ENCODE results near the gene HSD17B3. TPM values are rescaled to one million over a fixed set of nuclear protein-coding genes. Genes with fewer than 3 reads are reported as not detected.

HSD17B3 gene
- total RNA-seq, 2 experiments from 2014 or later, result not detected

DNA sequence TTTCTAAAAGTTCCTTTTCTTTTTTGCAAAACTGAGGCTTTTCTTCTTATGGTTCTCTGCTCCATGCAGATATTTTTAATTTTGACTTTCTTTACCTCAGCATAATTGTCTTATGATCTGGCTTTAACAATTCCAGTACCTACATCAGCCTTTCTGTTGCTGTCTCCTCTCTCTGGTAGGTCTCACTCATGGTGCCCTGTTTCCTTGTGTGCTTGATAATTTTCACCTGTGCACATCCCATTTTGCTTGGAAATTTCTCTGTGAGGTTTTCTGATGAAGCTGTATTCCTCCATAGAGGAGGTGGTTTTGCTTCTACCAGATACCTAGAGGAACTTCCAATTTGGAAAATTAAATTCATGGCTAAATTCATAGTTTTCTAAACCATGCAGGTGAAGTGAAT is 2.3 kb upstream of the HSD17B3 start:
- ChIA-PET POLR2A (no interaction called here), CTCF (interaction anchor here (1.0 kb wide), 1 partner anchor 13 kb away, joined by 4 read pairs; no protein-coding TSS in a partner anchor)
- H3K9me3 Mint-ChIP-seq (ENCODE audit: low read depth), result no peaks in the 10 kb centered on the region
- DNase-seq (no peak), ATAC-seq (no peak)
- intact Hi-C loops (cut with DNase I, micrococcal nuclease), result no loop called here
- peaks cover 2% of the 10 kb centered on the region for H3K27me3 Mint-ChIP-seq
- H3K4me3 Mint-ChIP-seq, result no peak overlapping the region
- no peaks in the 10 kb centered on the region for H3K36me3 Mint-ChIP-seq (ENCODE audit: low read depth)
- H3K27ac Mint-ChIP-seq, result no peak overlapping the region
- H3K4me1 Mint-ChIP-seq, result no peaks in the 10 kb centered on the region

DNA sequence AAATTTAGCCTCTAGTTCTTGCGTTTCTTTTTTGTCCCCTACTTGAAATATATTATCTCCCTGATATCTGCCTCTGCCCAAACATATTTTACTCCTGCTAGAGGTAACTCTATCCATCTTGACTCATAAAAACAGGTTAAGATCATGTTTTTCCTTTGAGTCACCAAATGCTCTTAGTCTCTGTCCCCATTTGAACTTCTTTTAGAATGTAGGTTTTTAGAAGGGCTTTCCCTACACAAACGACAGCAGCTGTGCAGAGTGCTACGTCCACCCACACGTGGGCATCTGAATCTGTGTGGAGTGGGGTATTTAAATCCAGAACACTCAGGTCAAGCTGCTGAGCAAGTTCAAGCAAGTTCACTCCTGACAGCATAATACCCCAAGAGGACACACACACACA is 2.2 kb downstream of the HSD17B3 start:
- ChIA-PET POLR2A (no interaction called here), CTCF (no interaction called here)
- no peaks in the 10 kb centered on the region for H3K4me1 Mint-ChIP-seq
- no peak overlapping the region for H3K27ac Mint-ChIP-seq
- no peaks in the 10 kb centered on the region for H3K27me3 Mint-ChIP-seq
- ATAC-seq (no peak), DNase-seq (no peak)
- intact Hi-C loops (cut with DNase I, micrococcal nuclease), result no loop called here
- H3K4me3 Mint-ChIP-seq, result no peak overlapping the region
- H3K36me3 Mint-ChIP-seq (ENCODE audit: low read depth), result no peaks in the 10 kb centered on the region
- H3K9me3 Mint-ChIP-seq (ENCODE audit: low read depth), result no peaks in the 10 kb centered on the region

DNA sequence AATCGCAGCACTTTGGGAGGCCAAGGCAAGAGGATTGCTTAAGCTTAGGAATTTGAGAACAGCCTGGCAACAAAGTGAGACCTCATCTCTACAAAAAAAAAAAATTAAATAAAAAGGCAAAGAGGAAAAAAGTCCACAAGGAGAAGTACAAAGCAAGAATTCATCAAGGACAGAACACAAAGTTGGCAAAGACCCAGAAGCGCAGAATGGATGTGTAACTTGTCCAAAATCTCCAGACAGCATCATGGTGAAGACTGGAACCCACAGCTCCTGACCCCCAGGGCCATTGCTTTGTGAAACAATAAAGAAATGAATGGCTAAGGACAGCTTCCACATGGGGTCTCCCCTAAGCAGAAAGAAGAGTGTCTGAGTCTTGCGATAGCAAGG is 7.8 kb downstream of the HSD17B3 start:
- ChIA-PET POLR2A (interaction anchor here (0.6 kb wide), 2 partner anchors 29 to 244 kb away, joined by 3 to 4 read pairs; no protein-coding TSS in a partner anchor), CTCF (no interaction called here)
- Mint-ChIP-seq H3K27me3 (no peaks in the 10 kb centered on the region), H3K4me1 (no peaks in the 10 kb centered on the region), H3K9me3 (ENCODE audit: low read depth) (no peaks in the 10 kb centered on the region), H3K4me3 (no peak overlapping the region), H3K27ac (no peak overlapping the region), H3K36me3 (ENCODE audit: low read depth) (no peaks in the 10 kb centered on the region)
- intact Hi-C loops (cut with DNase I, micrococcal nuclease), result no loop called here
- DNase-seq (no peak), ATAC-seq (no peak)

DNA sequence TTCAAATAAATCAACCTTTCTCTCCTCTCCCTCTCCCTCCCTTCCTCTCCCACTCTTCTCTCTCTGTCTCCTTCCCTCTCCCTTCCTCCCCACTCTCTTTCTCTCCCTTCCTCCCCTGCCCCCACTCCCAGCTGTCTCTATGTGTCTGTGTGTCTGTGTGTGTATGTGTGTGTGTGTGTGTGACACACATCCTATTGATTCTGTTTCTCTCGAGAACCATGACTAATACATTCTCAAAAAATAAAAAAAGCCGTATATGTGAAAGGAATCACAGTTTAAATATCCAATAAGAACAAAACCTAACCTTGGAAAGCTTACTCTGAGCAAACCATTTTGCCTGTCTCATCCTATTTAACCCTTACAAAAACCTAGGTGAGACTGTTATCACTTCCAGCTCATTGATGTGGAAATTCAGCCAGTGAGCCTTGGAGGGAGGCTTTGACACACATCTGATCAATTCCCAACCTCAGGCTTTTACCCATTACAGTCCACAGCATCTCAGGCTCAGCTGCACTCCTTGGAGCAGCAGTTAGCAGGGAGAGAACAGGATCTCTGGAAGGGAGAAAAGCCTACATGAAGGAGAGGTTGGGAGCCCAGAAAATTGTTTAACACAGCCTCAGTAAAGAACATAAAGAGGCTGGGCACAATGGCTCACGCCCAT is 8.3 kb downstream of the HSD17B3 start:
- DNase-seq, result no peak
- CTCF ChIA-PET, result interaction anchor here (0.5 to 0.6 kb wide), 2 partner anchors 22 to 51 kb away, joined by 3 read pairs; no protein-coding TSS in a partner anchor
- ATAC-seq, result no peak
- Mint-ChIP-seq H3K36me3 (ENCODE audit: low read depth) (no peaks in the 10 kb centered on the region), H3K4me3 (no peak overlapping the region), H3K4me1 (no peaks in the 10 kb centered on the region), H3K27ac (no peak overlapping the region), H3K27me3 (no peaks in the 10 kb centered on the region), H3K9me3 (ENCODE audit: low read depth) (no peaks in the 10 kb centered on the region)
- intact Hi-C loops (cut with DNase I, micrococcal nuclease), result no loop called here
- POLR2A ChIA-PET, result interaction anchor here (0.6 kb wide), 1 partner anchor 245 kb away, joined by 4 read pairs; no protein-coding TSS in a partner anchor

DNA sequence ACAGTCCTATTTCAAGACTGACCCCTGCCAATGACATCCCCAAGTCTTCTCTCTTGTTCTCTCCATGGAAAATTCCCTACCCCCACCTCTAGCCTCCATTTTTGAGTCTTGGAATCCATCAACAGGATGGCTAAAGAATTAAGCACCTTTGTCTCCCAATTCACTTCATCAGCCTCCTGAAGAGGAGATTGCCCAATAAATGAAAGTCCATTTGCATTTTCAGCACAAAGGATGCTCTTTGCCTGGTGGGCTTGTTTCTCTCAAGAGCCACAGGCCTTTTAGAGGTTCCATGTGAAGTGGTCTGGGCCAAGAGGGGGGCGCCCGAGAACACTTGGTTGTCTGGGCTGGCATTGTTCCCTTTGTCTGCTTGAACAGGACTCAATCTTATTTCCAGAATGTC is 12.6 kb downstream of the HSD17B3 start:
- H3K36me3 Mint-ChIP-seq (ENCODE audit: low read depth), result no peaks in the 10 kb centered on the region
- peaks cover 5% of the 10 kb centered on the region for H3K27me3 Mint-ChIP-seq
- no peak for DNase-seq
- H3K9me3 Mint-ChIP-seq (ENCODE audit: low read depth), result no peaks in the 10 kb centered on the region
- POLR2A ChIA-PET, result no interaction called here
- intact Hi-C loops (cut with DNase I, micrococcal nuclease), result no loop called here
- no peaks in the 10 kb centered on the region for H3K4me1 Mint-ChIP-seq
- no peak for ATAC-seq
- no peak overlapping the region for H3K27ac Mint-ChIP-seq
- no peak overlapping the region for H3K4me3 Mint-ChIP-seq
- CTCF ChIA-PET, result interaction anchor here (0.8 kb wide), 1 partner anchor 557 kb away, joined by 3 read pairs; no protein-coding TSS in a partner anchor

DNA sequence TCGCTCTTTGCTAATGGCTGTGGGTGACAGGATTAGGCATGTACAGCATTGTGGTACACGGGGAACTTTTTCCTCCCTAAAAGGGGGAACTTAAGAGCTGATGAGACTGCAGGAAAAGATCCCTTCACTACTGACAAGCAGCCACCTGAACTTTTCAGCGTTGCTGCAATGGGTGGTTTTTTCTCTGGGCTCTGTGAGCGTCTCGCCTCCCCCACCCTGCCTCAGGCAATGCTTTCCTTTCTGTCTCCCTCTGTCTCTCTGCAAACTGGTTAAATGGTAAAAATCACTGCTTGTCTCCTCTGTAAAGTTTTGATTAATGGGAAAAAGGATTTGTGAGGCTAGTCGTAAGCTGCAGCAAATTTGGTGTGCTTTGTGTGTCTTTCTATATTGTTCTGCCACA is 20.3 kb downstream of the HSD17B3 start:
- no peak for DNase-seq
- no peaks in the 10 kb centered on the region for H3K36me3 Mint-ChIP-seq (ENCODE audit: low read depth)
- no peak overlapping the region for H3K4me3 Mint-ChIP-seq
- ATAC-seq, result no peak
- no peaks in the 10 kb centered on the region for H3K4me1 Mint-ChIP-seq
- H3K27ac Mint-ChIP-seq, result no peak overlapping the region
- POLR2A ChIA-PET, result no interaction called here
- intact Hi-C loops (cut with DNase I, micrococcal nuclease), result no loop called here
- peaks cover 10% of the 10 kb centered on the region for H3K27me3 Mint-ChIP-seq
- CTCF ChIA-PET, result no interaction called here
- peaks cover 3% of the 10 kb centered on the region for H3K9me3 Mint-ChIP-seq (ENCODE audit: low read depth)

DNA sequence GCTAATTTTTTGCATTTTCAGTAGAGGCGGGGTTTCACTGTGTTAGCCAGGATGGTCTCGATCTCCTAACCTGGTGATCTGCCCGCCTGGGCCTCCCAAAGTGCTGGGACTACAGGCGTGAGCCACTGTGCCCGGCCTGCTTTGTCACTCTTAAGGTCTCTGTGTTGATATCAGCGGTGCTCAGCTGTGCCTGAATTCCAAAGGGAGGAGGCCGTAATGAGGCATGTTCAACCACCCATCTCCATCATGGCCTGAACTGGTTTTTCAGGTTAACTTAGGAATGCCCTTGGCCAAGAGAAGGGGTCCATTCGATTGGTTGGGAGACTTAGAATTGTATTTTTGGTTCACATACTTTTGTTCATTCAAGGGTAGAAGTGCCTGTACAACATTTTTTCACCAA is 22.0 kb downstream of the HSD17B3 start:
- DNase-seq, result no peak
- H3K27ac Mint-ChIP-seq, result no peak overlapping the region
- peaks cover 6% of the 10 kb centered on the region for H3K27me3 Mint-ChIP-seq
- no peaks in the 10 kb centered on the region for H3K36me3 Mint-ChIP-seq (ENCODE audit: low read depth)
- POLR2A ChIA-PET, result no interaction called here
- H3K4me3 Mint-ChIP-seq, result no peak overlapping the region
- intact Hi-C loops (cut with DNase I, micrococcal nuclease), result no loop called here
- H3K9me3 Mint-ChIP-seq (ENCODE audit: low read depth), result peaks cover 12% of the 10 kb centered on the region
- H3K4me1 Mint-ChIP-seq, result no peaks in the 10 kb centered on the region
- ATAC-seq, result no peak
- CTCF ChIA-PET, result no interaction called here

DNA sequence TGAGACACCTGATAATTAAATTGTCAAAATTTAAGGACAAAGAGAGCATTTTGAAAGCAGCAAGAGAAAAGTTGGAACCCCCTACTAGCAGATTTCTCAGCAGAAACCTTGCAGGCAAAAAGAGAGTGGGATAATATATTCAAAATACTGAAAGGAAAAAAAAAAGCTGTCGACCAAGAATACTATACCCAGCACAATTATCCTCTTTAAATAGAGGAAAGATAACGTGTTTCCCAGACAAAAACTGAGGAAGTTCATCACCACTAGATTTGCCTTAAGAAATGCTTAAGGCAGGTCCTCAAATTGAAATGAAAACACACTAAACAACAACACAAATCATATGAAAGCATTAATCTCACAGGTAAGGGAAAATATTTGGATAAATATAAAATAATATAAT is 27.0 kb downstream of the HSD17B3 start:
- intact Hi-C loops (cut with DNase I, micrococcal nuclease), result no loop called here
- peaks cover 9% of the 10 kb centered on the region for H3K27me3 Mint-ChIP-seq
- DNase-seq (no peak), ATAC-seq (no peak)
- H3K27ac Mint-ChIP-seq, result no peak overlapping the region
- H3K36me3 Mint-ChIP-seq (ENCODE audit: low read depth), result peaks cover 2% of the 10 kb centered on the region
- POLR2A ChIA-PET, result no interaction called here
- CTCF ChIA-PET, result no interaction called here
- H3K9me3 Mint-ChIP-seq (ENCODE audit: low read depth), result peaks cover 22% of the 10 kb centered on the region
- no peak overlapping the region for H3K4me3 Mint-ChIP-seq
- H3K4me1 Mint-ChIP-seq, result no peaks in the 10 kb centered on the region

DNA sequence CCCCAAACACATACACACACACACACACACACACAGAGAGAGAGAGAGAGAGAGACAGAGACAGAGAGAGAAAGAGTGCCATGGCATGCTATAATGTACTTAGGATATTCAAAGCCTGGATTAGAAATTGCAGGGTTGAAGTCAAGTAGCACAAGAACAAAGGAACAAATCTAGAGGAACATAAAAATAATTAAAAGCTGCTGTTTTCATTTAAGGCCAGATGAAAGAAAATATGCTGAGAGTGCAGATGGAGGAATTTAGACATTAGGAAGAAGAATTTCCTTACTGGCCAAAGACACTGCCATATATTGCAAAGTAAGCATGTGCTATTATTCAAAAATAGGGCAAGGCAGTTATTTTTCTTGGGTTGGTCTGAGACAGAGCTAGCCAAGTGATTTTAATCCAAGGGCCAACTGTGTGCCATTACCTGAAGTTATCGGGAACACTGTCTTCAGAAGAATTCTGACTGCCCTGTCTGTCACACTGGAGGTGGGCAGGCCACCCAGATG is 31.7 kb downstream of the HSD17B3 start:
- Mint-ChIP-seq H3K4me1 (no peaks in the 10 kb centered on the region), H3K27me3 (peaks cover 13% of the 10 kb centered on the region), H3K9me3 (ENCODE audit: low read depth) (peaks cover 16% of the 10 kb centered on the region), H3K4me3 (no peak overlapping the region), H3K27ac (no peak overlapping the region), H3K36me3 (ENCODE audit: low read depth) (peaks cover 2% of the 10 kb centered on the region)
- intact Hi-C loops (cut with DNase I, micrococcal nuclease), result no loop called here
- no peak for DNase-seq
- ChIA-PET POLR2A (no interaction called here), CTCF (interaction anchor here (0.9 kb wide), 1 partner anchor 25 kb away, joined by 3 read pairs; no protein-coding TSS in a partner anchor)
- no peak for ATAC-seq

DNA sequence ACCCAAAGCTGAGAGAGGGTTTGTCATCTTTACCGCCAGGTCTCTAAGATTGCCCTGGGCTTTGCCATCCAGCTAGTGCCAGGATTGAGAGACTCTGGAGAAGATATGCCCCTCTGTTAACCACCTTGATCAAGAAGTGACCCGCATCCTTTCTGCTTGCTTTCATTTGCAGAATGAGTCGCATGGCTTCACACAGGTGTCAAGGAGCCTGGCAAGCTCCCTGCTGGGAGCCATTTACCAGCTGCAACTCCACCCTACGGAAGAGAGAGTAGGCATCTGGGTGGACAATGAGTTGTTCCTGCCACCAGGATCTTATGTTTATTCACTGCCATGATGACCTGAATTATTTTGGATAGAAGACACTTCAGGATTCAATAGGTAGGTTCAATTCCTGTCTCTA is 43.0 kb downstream of the HSD17B3 start:
- Mint-ChIP-seq H3K27ac (no peak overlapping the region), H3K9me3 (ENCODE audit: low read depth) (no peaks in the 10 kb centered on the region), H3K36me3 (ENCODE audit: low read depth) (no peaks in the 10 kb centered on the region), H3K4me3 (no peak overlapping the region), H3K4me1 (peaks cover 4% of the 10 kb centered on the region), H3K27me3 (peaks cover 29% of the 10 kb centered on the region)
- ChIA-PET POLR2A (no interaction called here), CTCF (no interaction called here)
- intact Hi-C loops (cut with DNase I, micrococcal nuclease), result no loop called here
- DNase-seq, result no peak
- no peak for ATAC-seq

DNA sequence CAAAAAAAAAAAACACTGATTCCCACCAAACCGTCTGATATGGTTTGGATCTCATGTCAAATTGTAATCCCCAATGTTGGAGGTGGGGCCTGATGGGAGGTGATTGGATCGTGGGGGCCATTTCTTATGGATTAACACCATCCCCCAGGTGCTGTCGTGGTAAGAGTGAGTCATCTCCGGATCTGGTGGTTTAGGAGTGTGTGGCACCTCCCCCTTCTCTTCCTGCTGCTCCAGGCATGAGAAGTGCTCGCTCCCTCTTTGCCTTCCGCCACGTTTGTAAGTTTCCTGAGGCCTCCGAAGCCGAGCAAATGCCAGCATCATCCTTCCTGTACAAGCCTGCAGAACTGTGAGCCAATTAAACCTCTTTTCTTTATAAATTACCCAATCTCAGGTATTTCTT is 45.2 kb downstream of the HSD17B3 start:
- Mint-ChIP-seq H3K4me1 (peaks cover 7% of the 10 kb centered on the region), H3K9me3 (ENCODE audit: low read depth) (no peaks in the 10 kb centered on the region), H3K36me3 (ENCODE audit: low read depth) (no peaks in the 10 kb centered on the region), H3K27ac (no peak overlapping the region), H3K4me3 (no peak overlapping the region), H3K27me3 (peaks cover 35% of the 10 kb centered on the region)
- ChIA-PET POLR2A (no interaction called here), CTCF (no interaction called here)
- intact Hi-C loops (cut with DNase I, micrococcal nuclease), result no loop called here
- DNase-seq (no peak), ATAC-seq (no peak)

DNA sequence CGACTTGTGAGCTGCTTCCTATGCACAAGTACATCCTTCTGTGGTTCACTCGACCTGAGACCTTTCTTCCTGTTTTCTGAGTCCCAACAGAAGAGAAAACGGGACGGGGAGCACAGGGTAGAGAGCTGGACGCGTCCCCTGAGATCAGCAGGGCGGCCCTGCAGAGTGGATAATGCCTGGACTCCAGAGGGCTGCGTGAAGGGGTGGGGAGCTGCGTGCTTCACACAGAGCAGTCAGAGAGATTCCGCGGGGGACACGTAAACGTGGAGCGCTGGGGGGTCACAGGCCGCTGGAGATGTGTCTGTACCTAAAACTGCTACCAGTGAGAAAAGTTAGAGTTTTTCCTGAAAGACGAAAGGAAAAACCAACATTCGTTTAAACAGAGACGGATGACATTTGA is 46.3 kb downstream of the HSD17B3 start:
- POLR2A ChIA-PET, result interaction anchor here (0.6 kb wide), 1 partner anchor 39 kb away, joined by 3 read pairs; no protein-coding TSS in a partner anchor

More for the DNA sequence above, 46.3 kb downstream of the HSD17B3 start:
- intact Hi-C loops (cut with DNase I, micrococcal nuclease), result no loop called here
- CTCF ChIA-PET, result interaction anchor here (0.6 kb wide), 1 partner anchor 474 kb away, joined by 3 read pairs; no protein-coding TSS in a partner anchor
- Mint-ChIP-seq H3K9me3 (ENCODE audit: low read depth) (no peaks in the 10 kb centered on the region), H3K27ac (no peak overlapping the region), H3K36me3 (ENCODE audit: low read depth) (no peaks in the 10 kb centered on the region), H3K4me1 (peaks cover 7% of the 10 kb centered on the region), H3K27me3 (peaks cover 36% of the 10 kb centered on the region), H3K4me3 (no peak overlapping the region)
- no peak for DNase-seq
- no peak for ATAC-seq

Data from activated CD4-positive, alpha-beta T cell treated with anti-CD3 and anti-CD28 coated beads for 36 hours (primary cell).